Activated CD8-positive, alpha-beta T cell treated with anti-CD3 and anti-CD28 coated beads for 36 hours (primary cell): Measurements from ENCODE around the gene ULK2. TPM values are rescaled to one million over a fixed set of nuclear protein-coding genes. Genes with fewer than 3 reads are reported as not detected.

Experiments used
- ATAC-seq: fragments of 200-7000 bp; cut with Tn5 transposase; one replicate; pipeline ENCODE4 v1.10.0; 2021; ENCODE audit warnings: mild to moderate bottlenecking, moderate library complexity
- CTCF ChIA-PET: fragments of 350-600 bp; sonication (Branson Sonifier 250); formaldehyde crosslinking; loops from one replicate; lab custom pipeline; 2021; ENCODE audit warnings: antibody characterized with exemption; lab: Charles Lee
- POLR2A ChIA-PET: fragments of 350-600 bp; sonication (Branson Sonifier 250); formaldehyde crosslinking; loops from one replicate; lab custom pipeline; 2021; ENCODE audit warnings: antibody characterized with exemption; lab: Charles Lee
- DNase-seq: peaks from one replicate; pipeline ENCODE4 v3.0.0-alpha.2; 2020
- H3K27ac Mint-ChIP-seq: one replicate; pipeline ENCODE4 v1.8.0; 2021; ENCODE audit warnings: mild to moderate bottlenecking, mixed read lengths
- H3K27me3 Mint-ChIP-seq: one replicate; pipeline ENCODE4 v1.8.0; 2021; ENCODE audit warnings: mixed read lengths
- H3K36me3 Mint-ChIP-seq: one replicate; pipeline ENCODE4 v1.8.0; 2021; ENCODE audit warnings: low read depth, mixed read lengths
- H3K4me1 Mint-ChIP-seq: one replicate; pipeline ENCODE4 v1.8.0; 2021; ENCODE audit warnings: low read depth, mixed read lengths
- H3K4me3 Mint-ChIP-seq: one replicate; pipeline ENCODE4 v1.8.0; 2021; ENCODE audit warnings: mild to moderate bottlenecking, moderate library complexity, mixed read lengths
- H3K9me3 Mint-ChIP-seq: one replicate; pipeline ENCODE4 v1.8.0; 2021; ENCODE audit warnings: mixed read lengths
- CTCF ChIP-seq: fragments of 200-600 bp; IDR thresholded peaks from one replicate; pipeline ENCODE4 v1.8.0; 2022; ENCODE audit warnings: antibody characterized with exemption, mild to moderate bottlenecking
- intact Hi-C: fragments of 100-400 bp; cut with micrococcal nuclease; formaldehyde crosslinking; loops from one replicate; pipeline ENCODE4 v1.10.0; 2022
- total RNA-seq, 2 experiments: library from RNA; stranded (reverse); gene quantifications; one replicate each; pipeline ENCODE4 v1.2.3, GENCODE V29; 2021

Gene ULK2
- total RNA-seq, 2 experiments from 2014 or later = 6.3 TPM

GRCh38 chr17:19770985-19771735 lies 96.6 kb downstream of the ULK2 start:
- H3K36me3 Mint-ChIP-seq = no peaks in the 10 kb centered on the region
- H3K27ac Mint-ChIP-seq = no peak overlapping the region
- intact Hi-C loops = no loop called here
- no peaks in the 10 kb centered on the region for H3K27me3 Mint-ChIP-seq
- ChIA-PET POLR2A (no interaction called here), CTCF (interaction anchor here (1.0 to 2.9 kb wide), 5 partner anchors 8 to 259 kb away, joined by 3 to 9 read pairs (median 5); no protein-coding TSS in a partner anchor)
- DNase-seq = no peak
- no peaks in the 10 kb centered on the region for H3K9me3 Mint-ChIP-seq
- no peak for TF ChIP-seq CTCF
- no peak overlapping the region for H3K4me3 Mint-ChIP-seq
- H3K4me1 Mint-ChIP-seq = peaks cover 42% of the 10 kb centered on the region
- no peak for ATAC-seq

- intact Hi-C loops = no loop called here
- peaks cover 39% of the 10 kb centered on the region for H3K4me1 Mint-ChIP-seq
- ChIA-PET CTCF (interaction anchor here (1.0 to 2.9 kb wide), 3 partner anchors 10 to 257 kb away, joined by 3 to 9 read pairs (median 6); no protein-coding TSS in a partner anchor), POLR2A (no interaction called here)
- no peaks in the 10 kb centered on the region for H3K36me3 Mint-ChIP-seq
- no peak overlapping the region for H3K27ac Mint-ChIP-seq
- ATAC-seq = no peak
- peaks cover 1% of the 10 kb centered on the region for H3K27me3 Mint-ChIP-seq
- TF ChIP-seq CTCF = no peak
- DNase-seq = no peak
- H3K9me3 Mint-ChIP-seq = no peaks in the 10 kb centered on the region
- no peak overlapping the region for H3K4me3 Mint-ChIP-seq
These were observed 97.6 kb downstream of the ULK2 start for GRCh38 chr17:19769946-19770652.

GRCh38 chr17:19768046-19768782 lies 99.5 kb downstream of the ULK2 start:
- no peak for TF ChIP-seq CTCF
- Mint-ChIP-seq H3K27ac (peak overlapping the region; percentile 25), H3K4me3 (no peak overlapping the region), H3K4me1 (peaks cover 37% of the 10 kb centered on the region), H3K27me3 (peaks cover 1% of the 10 kb centered on the region), H3K36me3 (no peaks in the 10 kb centered on the region), H3K9me3 (no peaks in the 10 kb centered on the region)
- ATAC-seq (peak; percentile 23), DNase-seq (no peak)
- POLR2A ChIA-PET = no interaction called here
- CTCF ChIA-PET = interaction anchor here (1.6 to 2.8 kb wide), 4 partner anchors 113 to 405 kb away, joined by 6 to 47 read pairs (median 20); partner anchors contain the start of gene B9D1
- intact Hi-C loops = no loop called here

- Mint-ChIP-seq H3K9me3 (no peaks in the 10 kb centered on the region), H3K36me3 (no peaks in the 10 kb centered on the region), H3K27me3 (peaks cover 1% of the 10 kb centered on the region), H3K27ac (no peak overlapping the region), H3K4me1 (peaks cover 24% of the 10 kb centered on the region), H3K4me3 (no peak overlapping the region)
- ChIA-PET POLR2A (interaction anchor here (0.6 kb wide), 1 partner anchor 150 kb away, joined by 3 read pairs; no protein-coding TSS in a partner anchor), CTCF (interaction anchor here (0.6 to 2.8 kb wide), 43 partner anchors 9 to 403 kb away, joined by 3 to 47 read pairs (median 4); partner anchors contain the start of genes ALDH3A1, ALDH3A2, B9D1 and SLC47A2)
- TF ChIP-seq CTCF = peak; percentile 92
- peak; percentile 83 for DNase-seq
- intact Hi-C loops = loop anchor here (1.0 kb wide), 1 partner anchor 252 kb away; no protein-coding TSS in a partner anchor
- peak; percentile 89 for ATAC-seq
These were observed 101.1 kb downstream of the ULK2 start for GRCh38 chr17:19766421-19767270.
